Mammary epithelial cell (primary cell): ENCODE measurements around the gene SLC30A9.
A peak's percentile ranks its signal among the peaks of the same experiment; 100 is the strongest.

Experiments used
- CTCF ChIP-seq, 2 donors: IDR thresholded peaks in 1 of 2; conservative IDR thresholded peaks in 1 of 2; 2 replicates each; pipeline ENCODE4 v1.5.1; 2011 to 2012; ENCODE audit warnings: inconsistent platforms in 2 of 2, low read length in 2 of 2, mild to moderate bottlenecking in 2 of 2, control low read depth in 1 of 2, low read depth in 1 of 2; ENCODE audit not compliant: insufficient read depth in 1 of 2; ENCODE audit errors: extremely low read depth in 1 of 2
- EZH2 ChIP-seq: IDR thresholded peaks from 2 replicates; pipeline ENCODE4 v1.6.1; 2012; ENCODE audit warnings: low read length, inconsistent platforms, borderline replicate concordance

GRCh38 chr4:41963105-41963504 is 27.2 kb upstream of the SLC30A9 start:
- TF ChIP-seq EZH2 (no peak), CTCF (conservative IDR thresholded peaks at IDR 0.05 in 1 of 2, IDR thresholded peaks at IDR 0.05 in 1 of 2; ENCODE audit: extremely low read depth in 1 of 2, insufficient read depth in 1 of 2, low read depth in 1 of 2, low read length in 2 of 2) (peak; percentile 34)
